Measurements from ENCODE around the gene SVOPL. TPM values are rescaled to one million over a fixed set of nuclear protein-coding genes. Genes with fewer than 3 reads are reported as not detected.
"Not testable (repeated sequence)": the region's sequence is repeated elsewhere in the genome, so short reads cannot be mapped to it uniquely, and the experiment has no call there.

SVOPL gene
- total RNA-seq, 2 donors from 2014 or later: not detected

DNA sequence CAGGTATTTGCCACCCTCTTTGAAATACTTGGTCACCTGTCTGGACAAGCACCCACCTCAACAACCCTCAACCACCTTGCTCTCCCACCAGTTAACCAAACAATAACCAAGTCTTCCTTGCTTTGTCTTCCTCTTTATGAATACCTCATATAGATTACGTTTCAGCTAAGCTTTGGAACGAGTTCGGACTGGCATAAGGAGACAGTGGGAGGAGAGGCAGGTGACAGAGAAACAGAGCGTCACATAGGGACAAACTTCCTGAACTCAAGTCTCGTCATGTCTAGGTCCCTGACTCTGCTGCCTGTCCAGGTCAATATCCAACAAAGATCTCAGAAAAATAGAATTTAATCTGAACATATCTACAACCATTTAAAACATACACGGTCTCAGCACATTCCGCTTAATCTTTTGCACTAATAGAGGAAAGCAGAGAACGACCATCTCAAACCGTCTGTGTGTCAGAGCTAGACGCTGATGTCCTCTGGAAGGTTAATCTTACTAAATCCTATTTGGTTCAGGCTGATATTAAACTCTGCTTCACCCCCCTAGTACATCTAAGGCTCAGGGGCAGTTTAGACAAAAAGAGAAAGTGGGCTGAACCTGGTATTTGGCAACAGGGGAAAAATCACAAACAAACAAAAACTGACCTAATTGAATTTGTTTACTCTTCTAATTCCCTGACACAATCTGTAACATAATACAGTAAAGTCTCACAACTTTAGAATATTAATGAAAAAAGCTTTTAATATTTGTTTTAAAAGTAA, 26.4 kb upstream of the SVOPL start:
- no peaks in the 10 kb centered on the region for H3K9me3 ChIP-seq (ENCODE audit: control insufficient read depth, low read length, poor library complexity, severe bottlenecking)
- no peak overlapping the region for H3K27ac Mint-ChIP-seq
- H3K36me3 Mint-ChIP-seq (ENCODE audit: low read depth): peaks cover 2% of the 10 kb centered on the region
- H3K4me3 Mint-ChIP-seq: no peak overlapping the region
- H3K4me1 Mint-ChIP-seq: no peaks in the 10 kb centered on the region
- ATAC-seq: no peak
- no peak for DNase-seq
- peaks cover 5% of the 10 kb centered on the region for H3K27me3 Mint-ChIP-seq

DNA sequence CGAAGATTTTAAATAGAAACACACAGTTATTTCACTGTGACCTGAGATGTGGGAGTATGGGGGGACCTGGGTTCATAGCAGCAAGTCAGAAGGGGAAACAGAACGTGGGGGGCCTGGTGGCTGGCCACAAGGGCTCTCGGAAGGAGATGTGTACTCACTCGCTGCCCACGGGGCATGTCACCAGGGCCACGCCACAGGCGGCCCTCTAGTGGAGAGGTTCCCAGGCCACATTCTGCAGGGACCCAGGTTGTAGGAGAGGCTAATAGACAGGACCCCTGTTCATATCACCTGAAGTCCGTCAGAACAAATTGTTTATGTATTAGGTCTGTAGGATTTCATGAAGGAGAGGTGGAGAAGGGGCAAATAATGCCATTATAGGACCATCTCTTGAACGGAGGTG, 25.1 kb upstream of the SVOPL start:
- peaks cover 2% of the 10 kb centered on the region for H3K36me3 Mint-ChIP-seq (ENCODE audit: low read depth)
- no peaks in the 10 kb centered on the region for H3K27me3 Mint-ChIP-seq
- no peaks in the 10 kb centered on the region for H3K4me1 Mint-ChIP-seq
- H3K4me3 Mint-ChIP-seq: no peak overlapping the region
- DNase-seq: no peak
- no peaks in the 10 kb centered on the region for H3K9me3 ChIP-seq (ENCODE audit: control insufficient read depth, low read length, poor library complexity, severe bottlenecking)
- no peak overlapping the region for H3K27ac Mint-ChIP-seq
- ATAC-seq: no peak

DNA sequence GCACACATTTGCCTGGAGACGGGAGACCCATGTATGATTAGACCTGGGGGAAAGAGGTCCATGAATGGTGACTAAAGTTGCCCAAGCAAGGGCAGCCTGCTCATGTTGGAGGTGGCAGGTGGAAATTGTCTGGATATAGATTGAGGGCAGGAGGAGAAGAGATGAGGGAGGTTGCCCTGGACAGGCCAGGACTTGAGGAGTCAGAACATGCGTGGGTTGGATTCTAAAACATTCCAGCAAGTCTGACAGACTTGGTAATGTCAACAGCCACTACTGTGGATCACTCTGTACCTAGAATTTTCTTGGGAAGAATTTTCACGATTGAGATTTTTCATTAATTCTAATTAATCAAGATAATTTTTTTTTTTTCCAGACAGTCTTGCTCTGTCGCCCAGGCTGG, 19.1 kb upstream of the SVOPL start:
- peak overlapping the region; percentile 49 for H3K27ac Mint-ChIP-seq
- ATAC-seq: no peak

DNA sequence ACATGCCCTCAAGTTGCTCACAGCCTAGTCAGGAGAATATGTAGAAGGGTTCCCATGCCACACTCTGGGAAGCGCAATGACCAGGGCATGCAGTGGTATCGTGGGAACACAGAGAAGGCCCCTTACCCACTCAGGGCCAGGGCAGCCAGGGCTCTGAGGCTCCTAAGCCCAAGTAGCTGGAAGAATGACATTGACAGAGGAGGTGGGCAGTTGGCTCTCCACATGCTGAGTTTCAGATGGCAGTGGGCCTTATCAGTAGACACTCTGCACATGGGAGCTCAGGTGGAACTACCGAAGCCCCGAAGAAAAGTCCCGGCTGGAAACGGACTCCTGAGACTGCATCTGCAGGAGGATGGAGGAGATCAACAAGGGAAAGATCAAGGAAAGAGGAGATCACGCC, 15.7 kb upstream of the SVOPL start:
- H3K9me3 ChIP-seq (ENCODE audit: control insufficient read depth, low read length, poor library complexity, severe bottlenecking): no peaks in the 10 kb centered on the region
- ATAC-seq (no peak), DNase-seq (no peak)
- peaks cover 7% of the 10 kb centered on the region for H3K36me3 Mint-ChIP-seq (ENCODE audit: low read depth)
- H3K27ac Mint-ChIP-seq: peak overlapping the region; percentile 69
- H3K27me3 Mint-ChIP-seq: peaks cover 9% of the 10 kb centered on the region
- peaks cover 23% of the 10 kb centered on the region for H3K4me1 Mint-ChIP-seq
- peak overlapping the region; percentile 56 for H3K4me3 Mint-ChIP-seq

More for the DNA sequence above, 19.1 kb upstream of the SVOPL start:
- no peaks in the 10 kb centered on the region for H3K9me3 ChIP-seq (ENCODE audit: control insufficient read depth, low read length, poor library complexity, severe bottlenecking)
- DNase-seq: no peak
- H3K36me3 Mint-ChIP-seq (ENCODE audit: low read depth): peaks cover 7% of the 10 kb centered on the region
- H3K4me3 Mint-ChIP-seq: no peak overlapping the region
- H3K27me3 Mint-ChIP-seq: no peaks in the 10 kb centered on the region
- H3K4me1 Mint-ChIP-seq: peaks cover 18% of the 10 kb centered on the region

DNA sequence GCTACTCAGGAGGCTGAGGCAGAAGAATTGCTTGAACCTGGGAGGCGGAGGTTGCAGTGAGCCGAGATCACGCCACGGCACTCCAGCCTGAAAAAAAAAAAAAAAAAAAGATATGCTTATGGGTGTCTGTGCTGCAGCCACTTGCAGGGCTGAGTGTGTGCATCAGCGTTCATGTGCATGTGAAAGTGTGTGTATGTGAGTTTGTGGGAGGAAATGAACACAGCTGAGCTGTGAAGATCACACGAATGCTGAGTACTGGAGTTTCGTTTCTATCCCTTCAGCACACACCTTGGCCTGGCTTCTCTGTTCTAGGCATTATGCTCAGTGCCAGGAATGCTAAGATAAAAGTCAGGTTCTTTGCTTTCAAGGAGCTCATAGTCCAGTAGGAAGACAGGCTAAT, 12.0 kb upstream of the SVOPL start:
- no peaks in the 10 kb centered on the region for H3K9me3 ChIP-seq (ENCODE audit: control insufficient read depth, low read length, poor library complexity, severe bottlenecking)
- Mint-ChIP-seq H3K4me1 (peaks cover 17% of the 10 kb centered on the region), H3K27ac (no peak overlapping the region), H3K4me3 (no peak overlapping the region), H3K36me3 (ENCODE audit: low read depth) (peaks cover 7% of the 10 kb centered on the region), H3K27me3 (peaks cover 20% of the 10 kb centered on the region)
- DNase-seq: no peak
- no peak for ATAC-seq

DNA sequence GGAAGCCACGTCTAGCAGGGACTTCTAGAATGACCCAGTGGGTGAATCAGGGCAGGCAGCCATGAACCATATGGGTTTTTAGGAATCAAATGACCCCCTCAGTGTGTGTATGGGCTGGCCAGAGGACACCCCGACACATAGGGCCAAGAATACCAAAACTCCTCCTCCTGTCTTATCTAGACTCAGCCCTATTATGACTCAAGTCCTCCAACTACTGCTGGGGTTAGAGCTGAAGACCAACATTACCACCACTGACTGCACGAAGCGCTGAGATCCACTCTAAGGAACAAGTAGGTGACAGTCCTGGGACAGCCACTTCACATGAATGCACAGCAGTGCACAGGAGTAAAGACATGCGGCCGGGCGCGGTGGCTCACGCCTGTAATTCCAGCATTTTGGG, 11.5 kb upstream of the SVOPL start:
- Mint-ChIP-seq H3K36me3 (ENCODE audit: low read depth) (peaks cover 7% of the 10 kb centered on the region), H3K27ac (no peak overlapping the region), H3K4me3 (no peak overlapping the region), H3K27me3 (peaks cover 20% of the 10 kb centered on the region), H3K4me1 (peaks cover 12% of the 10 kb centered on the region)
- no peak for ATAC-seq
- no peak for DNase-seq
- no peaks in the 10 kb centered on the region for H3K9me3 ChIP-seq (ENCODE audit: control insufficient read depth, low read length, poor library complexity, severe bottlenecking)

DNA sequence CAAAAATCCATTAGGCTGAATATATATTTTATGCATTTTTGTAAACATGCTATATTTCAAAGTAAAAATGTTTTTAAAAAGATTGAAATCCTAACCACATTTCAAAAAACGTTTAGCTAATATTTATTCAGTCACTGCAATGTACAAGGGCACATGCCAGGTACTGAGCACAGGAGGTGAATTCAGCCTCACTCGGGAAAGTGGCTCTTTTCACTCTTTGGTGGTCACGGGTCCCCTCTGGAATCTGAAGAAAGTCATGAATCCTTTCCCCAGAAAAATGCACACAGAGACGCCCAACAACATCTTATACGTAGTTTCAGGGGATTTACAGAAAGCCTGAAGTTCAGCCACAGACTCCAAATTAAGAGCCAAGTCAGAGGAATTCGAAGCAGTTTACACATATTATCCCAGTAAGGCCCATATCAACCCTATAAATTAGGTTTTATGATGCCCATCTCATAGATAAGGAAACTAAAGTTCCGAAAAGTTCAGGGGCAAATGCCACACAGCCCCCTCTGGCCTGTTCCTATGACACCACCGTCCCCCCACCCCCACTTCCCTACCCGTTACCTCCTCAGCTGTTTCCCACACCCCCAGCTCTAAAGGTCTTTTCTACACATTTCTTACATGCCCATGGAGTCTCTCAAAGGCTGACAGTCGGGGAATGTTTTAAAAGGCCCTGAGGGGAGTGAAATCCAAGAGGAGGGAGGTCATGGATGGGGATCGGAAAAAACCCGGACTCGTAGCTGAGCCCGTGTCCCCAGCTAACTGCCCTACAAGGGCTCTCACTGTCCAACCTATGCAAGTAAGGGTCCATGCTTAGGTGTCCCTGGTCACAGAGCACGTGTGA, 9.6 kb upstream of the SVOPL start:
- ATAC-seq (no peak), DNase-seq (no peak)
- Mint-ChIP-seq H3K4me1 (peaks cover 5% of the 10 kb centered on the region), H3K27ac (no peak overlapping the region), H3K27me3 (peaks cover 20% of the 10 kb centered on the region), H3K36me3 (ENCODE audit: low read depth) (no peaks in the 10 kb centered on the region), H3K4me3 (no peak overlapping the region)
- no peaks in the 10 kb centered on the region for H3K9me3 ChIP-seq (ENCODE audit: control insufficient read depth, low read length, poor library complexity, severe bottlenecking)

DNA sequence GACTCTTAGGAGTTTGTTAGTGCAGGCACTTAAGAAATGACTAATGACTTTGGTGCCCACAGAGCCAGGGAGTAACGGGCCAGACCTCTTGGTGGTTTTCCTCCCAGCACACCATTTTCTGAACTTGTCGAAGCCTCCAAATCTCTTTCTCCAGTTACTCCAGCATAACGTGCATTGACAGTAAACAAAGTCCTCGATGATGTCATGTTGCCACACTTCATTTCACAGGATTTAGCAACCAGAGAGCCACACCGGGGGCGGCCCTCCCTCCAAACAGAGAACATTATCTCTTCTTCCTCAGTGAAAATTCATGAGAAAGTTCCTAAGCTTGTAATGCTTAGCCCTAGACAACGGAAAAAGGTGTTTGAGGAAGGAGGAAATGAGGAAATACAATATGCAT, 4.0 kb upstream of the SVOPL start:
- no peaks in the 10 kb centered on the region for H3K36me3 Mint-ChIP-seq (ENCODE audit: low read depth)
- no peak overlapping the region for H3K27ac Mint-ChIP-seq
- no peak for DNase-seq
- H3K9me3 ChIP-seq (ENCODE audit: control insufficient read depth, low read length, poor library complexity, severe bottlenecking): no peaks in the 10 kb centered on the region
- peaks cover 4% of the 10 kb centered on the region for H3K27me3 Mint-ChIP-seq
- no peak for ATAC-seq
- no peak overlapping the region for H3K4me3 Mint-ChIP-seq
- H3K4me1 Mint-ChIP-seq: no peaks in the 10 kb centered on the region

DNA sequence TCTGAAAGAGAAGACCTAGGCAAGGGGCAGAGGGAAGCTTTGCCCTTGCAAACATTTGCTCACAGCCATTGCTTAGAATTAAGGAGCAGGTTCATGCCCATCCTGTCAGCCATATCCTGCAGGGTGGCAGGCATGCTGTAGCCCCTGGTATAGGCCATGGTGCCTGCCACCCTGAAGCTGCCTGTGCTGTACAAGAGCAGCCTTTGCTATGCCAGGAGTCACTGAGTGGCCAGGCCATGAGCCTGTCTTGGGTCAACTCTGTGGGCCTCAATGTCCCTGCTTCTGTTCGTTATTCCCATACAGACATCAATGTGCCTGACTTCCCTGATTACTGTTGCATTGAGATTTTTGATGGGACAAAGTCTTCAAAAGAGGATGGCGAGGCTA, 368 bp upstream of the SVOPL start:
- no peaks in the 10 kb centered on the region for H3K9me3 ChIP-seq (ENCODE audit: control insufficient read depth, low read length, poor library complexity, severe bottlenecking)
- H3K4me3 Mint-ChIP-seq: no peak overlapping the region
- no peaks in the 10 kb centered on the region for H3K36me3 Mint-ChIP-seq (ENCODE audit: low read depth)
- H3K27ac Mint-ChIP-seq: no peak overlapping the region
- DNase-seq (no peak), ATAC-seq (no peak)
- no peaks in the 10 kb centered on the region for H3K4me1 Mint-ChIP-seq
- peaks cover 16% of the 10 kb centered on the region for H3K27me3 Mint-ChIP-seq

DNA sequence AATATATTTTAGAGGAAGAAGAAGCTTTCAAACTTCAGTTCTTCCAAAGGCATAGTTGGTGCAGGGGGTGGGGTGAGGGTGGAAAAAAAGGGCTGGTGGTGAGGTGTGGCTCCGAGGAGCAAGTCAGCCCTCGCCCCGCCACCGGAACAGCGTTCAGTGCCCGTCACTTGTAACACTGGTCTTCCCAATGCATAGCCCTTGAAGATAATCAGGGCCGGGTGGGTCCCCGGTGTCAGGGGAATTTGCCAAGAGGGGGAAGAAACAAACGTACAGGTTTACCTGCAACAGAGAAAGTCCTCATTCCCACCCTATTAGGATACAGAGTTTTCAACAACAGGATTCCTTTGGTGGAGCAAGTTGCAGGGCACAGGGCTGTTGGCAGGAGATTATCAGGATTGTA, 1.5 kb downstream of the SVOPL start:
- Mint-ChIP-seq H3K27ac (no peak overlapping the region), H3K4me1 (no peaks in the 10 kb centered on the region), H3K27me3 (peaks cover 16% of the 10 kb centered on the region), H3K4me3 (no peak overlapping the region), H3K36me3 (ENCODE audit: low read depth) (no peaks in the 10 kb centered on the region)
- DNase-seq: no peak
- ATAC-seq: no peak
- no peaks in the 10 kb centered on the region for H3K9me3 ChIP-seq (ENCODE audit: control insufficient read depth, low read length, poor library complexity, severe bottlenecking)

DNA sequence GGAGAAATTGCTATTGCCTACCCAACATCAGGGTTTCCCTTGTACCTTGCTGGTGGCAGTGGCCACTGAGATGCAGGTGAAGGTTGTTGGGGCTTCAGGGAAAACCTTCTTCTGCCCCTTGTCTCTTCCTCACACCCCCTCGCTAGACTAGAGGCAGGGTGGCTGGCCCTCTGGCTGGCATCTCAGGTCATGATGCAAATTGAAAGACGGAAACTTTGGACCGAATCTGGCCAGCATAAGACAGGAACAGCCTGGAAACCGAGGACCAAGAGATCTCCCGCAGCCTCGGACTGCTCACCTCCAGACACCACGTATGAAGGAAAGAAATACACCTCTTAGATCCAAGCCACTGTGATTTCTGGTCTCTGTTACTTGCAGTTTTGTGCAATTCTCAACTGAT, 2.9 kb downstream of the SVOPL start:
- DNase-seq (no peak), ATAC-seq (no peak)
- no peaks in the 10 kb centered on the region for H3K9me3 ChIP-seq (ENCODE audit: control insufficient read depth, low read length, poor library complexity, severe bottlenecking)
- Mint-ChIP-seq H3K27ac (no peak overlapping the region), H3K27me3 (peaks cover 16% of the 10 kb centered on the region), H3K4me1 (no peaks in the 10 kb centered on the region), H3K4me3 (no peak overlapping the region), H3K36me3 (ENCODE audit: low read depth) (no peaks in the 10 kb centered on the region)

DNA sequence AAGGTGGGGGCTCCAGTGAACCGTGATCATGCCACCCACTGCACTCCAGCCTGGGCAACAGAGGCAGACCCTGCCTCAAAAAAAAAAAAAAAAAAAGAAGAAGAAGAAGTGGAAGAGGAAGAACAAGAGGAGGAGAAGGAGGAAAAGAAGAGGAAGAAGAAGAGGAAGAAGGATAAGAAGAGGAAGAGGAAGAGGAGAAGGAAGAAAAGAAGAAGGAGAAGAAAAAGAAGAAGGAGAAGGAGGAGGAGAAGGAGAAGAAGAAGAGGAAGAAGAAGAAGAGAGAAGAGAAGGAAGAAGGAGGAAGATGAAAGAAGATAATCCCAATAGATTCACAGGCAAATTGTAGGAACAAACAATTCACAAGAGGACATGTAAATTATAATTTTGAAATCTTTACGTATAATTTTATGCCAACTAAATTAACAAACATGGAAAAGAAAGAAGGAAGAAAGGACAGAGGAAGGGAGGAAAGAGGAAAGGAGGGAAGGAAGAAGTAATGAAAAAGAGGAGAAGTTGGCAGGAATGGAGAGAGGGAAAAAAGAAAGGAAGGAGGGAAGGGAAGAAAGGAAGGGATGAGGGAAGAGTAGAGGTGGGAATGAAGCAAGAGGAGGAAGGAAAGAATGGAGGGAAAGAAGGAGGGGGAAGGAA, 3.5 kb downstream of the SVOPL start:
- H3K9me3 ChIP-seq (ENCODE audit: control insufficient read depth, low read length, poor library complexity, severe bottlenecking): no peaks in the 10 kb centered on the region
- Mint-ChIP-seq H3K27ac (no peak overlapping the region), H3K4me1 (no peaks in the 10 kb centered on the region), H3K4me3 (no peak overlapping the region), H3K36me3 (ENCODE audit: low read depth) (no peaks in the 10 kb centered on the region), H3K27me3 (peaks cover 16% of the 10 kb centered on the region)
- ATAC-seq (no peak), DNase-seq (no peak)

DNA sequence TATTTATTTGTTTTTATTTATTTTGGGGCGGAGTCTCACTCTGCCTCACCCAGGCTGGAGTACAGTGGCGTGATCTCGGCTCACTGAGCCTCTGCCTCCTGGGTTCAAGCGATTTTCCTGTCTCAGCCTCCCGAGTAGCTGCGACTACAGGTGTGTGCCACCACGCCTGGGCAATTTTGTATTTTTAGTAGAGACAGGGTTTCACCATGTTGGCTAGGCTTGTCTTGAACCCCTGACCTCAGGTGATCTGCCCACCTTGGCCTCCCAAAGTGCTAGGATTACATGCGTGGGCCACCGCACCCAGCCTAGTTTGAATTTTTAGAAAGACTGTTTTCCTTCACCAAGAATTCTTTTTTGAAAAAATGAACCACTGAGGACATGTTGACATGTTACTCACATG, 5.4 kb downstream of the SVOPL start:
- ATAC-seq; H3K36me3 Mint-ChIP-seq (ENCODE audit: low read depth); H3K27ac Mint-ChIP-seq; H3K4me3 Mint-ChIP-seq; DNase-seq; H3K4me1 Mint-ChIP-seq; H3K9me3 ChIP-seq (ENCODE audit: control insufficient read depth, low read length, poor library complexity, severe bottlenecking): not testable (repeated sequence)
- H3K27me3 Mint-ChIP-seq: peaks cover 16% of the 10 kb centered on the region
